Loucy (cell line): ENCODE measurements around the gene LINS1.

ENCODE experiments used
- H2AFZ ChIP-seq: fragments of 200-600 bp; sonication (generic); 2 replicates; pipeline ENCODE4 v1.6.0; 2016; ENCODE audit warnings: antibody characterized with exemption, mild to moderate bottlenecking, low read length, moderate library complexity
- H3F3A ChIP-seq: fragments of 200-600 bp; 2 replicates; pipeline ENCODE4 v1.6.0; 2016; ENCODE audit warnings: antibody characterized with exemption, low read depth, mild to moderate bottlenecking
- H3K27me3 ChIP-seq: fragments of 200-600 bp; sonication (generic); 2 replicates; pipeline ENCODE4 v1.6.1; 2014; ENCODE audit warnings: low read length, mild to moderate bottlenecking; ENCODE audit not compliant: insufficient read depth, poor library complexity, severe bottlenecking
- H3K36me3 ChIP-seq: fragments of 200-600 bp; sonication (generic); 2 replicates; pipeline ENCODE4 v1.6.1; 2016; ENCODE audit warnings: low read length; ENCODE audit not compliant: insufficient read depth
- H3K4me1 ChIP-seq: fragments of 200-600 bp; sonication (generic); 2 replicates; pipeline ENCODE4 v1.5.1; 2014; ENCODE audit warnings: low read length, mild to moderate bottlenecking; ENCODE audit not compliant: insufficient read depth, poor library complexity, severe bottlenecking
- H3K4me2 ChIP-seq: fragments of 200-600 bp; sonication (generic); 2 replicates; pipeline ENCODE4 v1.6.0; 2014; ENCODE audit warnings: antibody characterized with exemption, low read length, low read depth, mild to moderate bottlenecking; ENCODE audit not compliant: poor library complexity, severe bottlenecking
- H3K4me3 ChIP-seq: fragments of 200-600 bp; sonication (generic); 2 replicates; pipeline ENCODE4 v1.5.1; 2014; ENCODE audit warnings: low read length, mild to moderate bottlenecking, mixed read lengths; ENCODE audit not compliant: poor library complexity, severe bottlenecking
- H3K79me2 ChIP-seq: fragments of 200-600 bp; sonication (generic); 2 replicates; pipeline ENCODE4 v1.6.1; 2014; ENCODE audit warnings: low read length; ENCODE audit not compliant: insufficient read depth
- H3K9ac ChIP-seq: fragments of 200-600 bp; sonication (generic); 2 replicates; pipeline ENCODE4 v1.6.0; 2014; ENCODE audit warnings: mild to moderate bottlenecking, low read depth, low read length, moderate library complexity; ENCODE audit not compliant: poor library complexity, severe bottlenecking
- H3K9me2 ChIP-seq: fragments of 200-600 bp; sonication (generic); replicated peaks from 2 replicates; pipeline ENCODE4 v1.6.1; 2016; ENCODE audit warnings: low read depth, low read length, mixed read lengths
- H3K9me3 ChIP-seq: fragments of 200-600 bp; sonication (generic); 2 replicates; pipeline ENCODE4 v1.6.1; 2014; ENCODE audit warnings: mild to moderate bottlenecking, antibody characterized with exemption, low read length, low read depth; ENCODE audit not compliant: insufficient read depth
- H4K20me1 ChIP-seq: fragments of 200-600 bp; sonication (generic); 2 replicates; pipeline ENCODE4 v1.6.0; 2014; ENCODE audit warnings: antibody characterized with exemption, low read length, mild to moderate bottlenecking; ENCODE audit not compliant: insufficient read depth, poor library complexity, severe bottlenecking
- EZH2phosphoT487 ChIP-seq: fragments of 200-600 bp; IDR thresholded peaks from 2 replicates; pipeline ENCODE4 v1.6.1; 2018; ENCODE audit warnings: antibody characterized with exemption, mild to moderate bottlenecking, moderate library complexity, borderline replicate concordance
- TF ChIP-seq, protein P1 (sequence below): fragments of 200-600 bp; sonication (generic); conservative IDR thresholded peaks from 2 replicates; pipeline ENCODE4 v1.5.1; 2014; ENCODE audit warnings: mild to moderate bottlenecking, antibody characterized with exemption, low read length

LINS1 gene

DNA sequence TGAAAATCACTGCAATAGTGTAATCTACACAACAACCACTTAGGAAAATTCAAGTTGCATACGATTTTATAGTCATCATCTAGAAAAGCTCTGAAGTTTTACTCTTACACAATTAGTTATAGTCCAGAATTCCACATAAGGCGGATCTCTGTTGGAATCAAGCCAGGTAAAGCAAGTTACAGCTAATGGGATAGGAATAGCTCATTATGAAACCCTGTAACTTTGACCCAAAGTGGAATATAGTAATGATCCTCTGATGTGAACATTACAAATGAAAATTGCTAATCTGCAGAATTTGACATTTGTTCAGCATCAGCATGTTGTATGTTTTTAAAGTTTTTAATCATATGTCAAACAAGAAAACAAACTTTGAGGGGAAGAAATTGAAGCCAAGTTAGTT, 77.7 kb downstream of the LINS1 start:
- H3K27me3 ChIP-seq: no peaks in the 10 kb centered on the region
- H2AFZ ChIP-seq: no peak overlapping the region
- H3K9me2 ChIP-seq: no peaks in the 10 kb centered on the region
- no peaks in the 10 kb centered on the region for H3K79me2 ChIP-seq
- no peaks in the 10 kb centered on the region for H3F3A ChIP-seq
- no peaks in the 10 kb centered on the region for H3K9me3 ChIP-seq
- H3K36me3 ChIP-seq: no peaks in the 10 kb centered on the region
- H3K9ac ChIP-seq: no peak overlapping the region
- H3K4me2 ChIP-seq: no peak overlapping the region
- H3K4me3 ChIP-seq: no peak overlapping the region
- peaks cover 19% of the 10 kb centered on the region for H3K4me1 ChIP-seq
- TF ChIP-seq, protein P1, sequence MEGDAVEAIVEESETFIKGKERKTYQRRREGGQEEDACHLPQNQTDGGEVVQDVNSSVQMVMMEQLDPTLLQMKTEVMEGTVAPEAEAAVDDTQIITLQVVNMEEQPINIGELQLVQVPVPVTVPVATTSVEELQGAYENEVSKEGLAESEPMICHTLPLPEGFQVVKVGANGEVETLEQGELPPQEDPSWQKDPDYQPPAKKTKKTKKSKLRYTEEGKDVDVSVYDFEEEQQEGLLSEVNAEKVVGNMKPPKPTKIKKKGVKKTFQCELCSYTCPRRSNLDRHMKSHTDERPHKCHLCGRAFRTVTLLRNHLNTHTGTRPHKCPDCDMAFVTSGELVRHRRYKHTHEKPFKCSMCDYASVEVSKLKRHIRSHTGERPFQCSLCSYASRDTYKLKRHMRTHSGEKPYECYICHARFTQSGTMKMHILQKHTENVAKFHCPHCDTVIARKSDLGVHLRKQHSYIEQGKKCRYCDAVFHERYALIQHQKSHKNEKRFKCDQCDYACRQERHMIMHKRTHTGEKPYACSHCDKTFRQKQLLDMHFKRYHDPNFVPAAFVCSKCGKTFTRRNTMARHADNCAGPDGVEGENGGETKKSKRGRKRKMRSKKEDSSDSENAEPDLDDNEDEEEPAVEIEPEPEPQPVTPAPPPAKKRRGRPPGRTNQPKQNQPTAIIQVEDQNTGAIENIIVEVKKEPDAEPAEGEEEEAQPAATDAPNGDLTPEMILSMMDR: no peak
- no peak for TF ChIP-seq EZH2phosphoT487
- no peaks in the 10 kb centered on the region for H4K20me1 ChIP-seq

DNA sequence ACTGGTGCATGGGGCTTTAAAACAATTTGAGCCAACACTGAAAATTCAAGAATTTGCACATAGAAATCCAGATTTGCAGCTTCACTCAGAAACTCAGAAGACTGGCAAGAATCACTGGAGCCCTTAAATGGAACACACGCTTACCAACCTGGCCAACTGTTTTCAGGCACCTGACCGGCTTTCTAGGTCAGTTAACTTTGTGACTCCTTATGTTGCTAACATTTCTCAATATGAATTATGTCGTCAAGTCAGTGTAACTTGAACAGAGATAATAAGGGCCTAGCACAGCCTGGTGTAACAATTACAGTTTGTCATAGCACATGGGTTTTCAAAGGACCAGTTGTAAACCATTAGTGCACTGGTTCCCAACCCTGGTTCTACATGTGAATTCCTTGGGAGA, 80.1 kb downstream of the LINS1 start:
- Histone ChIP-seq H3K4me3 (no peak overlapping the region), H3K4me2 (no peak overlapping the region), H3K4me1 (peaks cover 19% of the 10 kb centered on the region), H2AFZ (no peak overlapping the region), H3F3A (no peaks in the 10 kb centered on the region), H3K79me2 (no peaks in the 10 kb centered on the region), H4K20me1 (no peaks in the 10 kb centered on the region), H3K9me2 (no peaks in the 10 kb centered on the region), H3K27me3 (no peaks in the 10 kb centered on the region), H3K36me3 (no peaks in the 10 kb centered on the region), H3K9me3 (no peaks in the 10 kb centered on the region), H3K9ac (no peak overlapping the region)
- TF ChIP-seq EZH2phosphoT487: no peak
- TF ChIP-seq, protein P1: no peak

DNA sequence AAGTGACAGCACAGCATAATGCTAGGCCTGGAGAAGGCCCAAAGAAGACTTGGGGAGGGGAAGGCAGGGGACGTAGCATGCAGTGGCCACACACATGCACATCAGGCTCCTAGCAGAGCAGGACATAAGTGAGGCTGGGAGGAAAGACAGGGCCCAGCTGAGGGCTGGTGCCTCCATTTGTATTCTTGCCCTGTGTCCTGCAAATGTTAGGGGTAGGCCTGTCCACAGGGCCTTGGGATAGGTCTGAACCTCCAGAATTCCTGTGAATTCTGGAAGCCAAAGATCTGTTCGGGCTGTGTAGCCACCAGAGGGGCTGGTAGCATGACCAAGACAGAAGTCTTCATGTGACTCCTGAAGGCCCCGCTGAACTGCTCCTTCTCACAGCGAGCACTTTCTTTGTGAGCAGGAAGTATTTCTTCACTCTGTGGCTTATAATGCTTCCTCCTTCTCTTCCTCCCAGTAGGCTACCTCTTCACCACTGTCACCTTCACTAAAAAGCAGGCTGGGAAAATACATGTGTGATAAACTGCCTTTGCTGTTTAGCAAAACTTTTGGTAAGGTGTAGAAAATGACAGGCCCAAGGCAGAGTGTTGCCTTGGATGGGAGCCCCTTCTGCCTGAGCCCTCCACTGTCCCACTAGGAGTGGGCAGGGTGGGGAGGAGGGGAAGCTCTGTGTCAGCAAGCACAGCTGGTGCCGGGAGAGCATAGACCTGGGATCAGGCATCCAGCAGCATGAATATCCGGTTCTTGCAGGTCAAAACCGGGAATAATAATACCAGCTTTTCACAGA, 81.7 kb downstream of the LINS1 start:
- peak overlapping the region; percentile 39 for H2AFZ ChIP-seq
- H3K4me2 ChIP-seq: peak overlapping the region; percentile 70
- H3F3A ChIP-seq: no peaks in the 10 kb centered on the region
- no peaks in the 10 kb centered on the region for H3K9me2 ChIP-seq
- H4K20me1 ChIP-seq: no peaks in the 10 kb centered on the region
- H3K9me3 ChIP-seq: no peaks in the 10 kb centered on the region
- peak overlapping the region; percentile 37 for H3K9ac ChIP-seq
- TF ChIP-seq, protein P1: no peak
- no peak for TF ChIP-seq EZH2phosphoT487
- H3K4me1 ChIP-seq: peaks cover 19% of the 10 kb centered on the region
- H3K36me3 ChIP-seq: no peaks in the 10 kb centered on the region
- no peaks in the 10 kb centered on the region for H3K79me2 ChIP-seq
- H3K4me3 ChIP-seq: peak overlapping the region; percentile 34
- H3K27me3 ChIP-seq: no peaks in the 10 kb centered on the region
